HL-60 (cell line): ENCODE results near the gene EFNA1.

Source experiments
- CTCF ChIP-seq: IDR thresholded peaks from one replicate; pipeline ENCODE4 v1.5.1; 2011; ENCODE audit warnings: low read length, control low read depth, inconsistent platforms; ENCODE audit not compliant: insufficient read depth
- POLR2AphosphoS5 ChIP-seq: IDR thresholded peaks from 2 replicates; pipeline ENCODE4 v1.6.1; 2012; ENCODE audit warnings: low read depth

GRCh38 chr1:155174324-155175280, 46.9 kb downstream of the EFNA1 start:
- TF ChIP-seq CTCF (no peak), POLR2AphosphoS5 (no peak)
